PC-9 (cell line): ENCODE data around the gene RCC1. TPM values are rescaled to one million over a fixed set of nuclear protein-coding genes. Genes with fewer than 3 reads are reported as not detected.
A peak's percentile ranks its signal among the peaks of the same experiment; 100 is the strongest.
"Not testable (repeated sequence)": the region's sequence is repeated elsewhere in the genome, so short reads cannot be mapped to it uniquely, and the experiment has no call there.

Experiments used
- BruUV-seq: library from RNA; stranded (reverse); fragments of 400-500 nt; replicated peaks from 2 replicates; lab custom pipeline; 2021; lab: Mats Ljungman, UMichigan
- CTCF ChIA-PET: fragments of 300-600 bp; sonication (Branson Sonifier 250); formaldehyde crosslinking; loops from one replicate; lab custom pipeline; 2022; ENCODE audit warnings: antibody characterized with exemption; lab: Charles Lee
- POLR2A ChIA-PET: fragments of 300-600 bp; sonication (Branson Sonifier 250); formaldehyde crosslinking; loops from one replicate; lab custom pipeline; 2022; ENCODE audit warnings: antibody characterized with exemption; ENCODE audit not compliant: unreplicated experiment; lab: Charles Lee
- DNase-seq, 2 experiments: peaks; one replicate each; pipeline versions ENCODE4 v3.0.0 to v3.0.0-alpha.2; 2015 to 2022; ENCODE audit warnings: mixed read lengths in 1 of 2
- H2AFZ ChIP-seq: fragments of 200-600 bp; sonication (generic); 2 replicates; pipeline ENCODE4 v1.8.1; 2017; ENCODE audit warnings: antibody characterized with exemption
- H3F3A ChIP-seq: fragments of 200-600 bp; sonication (generic); 2 replicates; pipeline ENCODE4 v1.8.1; 2017; ENCODE audit warnings: antibody characterized with exemption, mild to moderate bottlenecking, low read depth; ENCODE audit not compliant: insufficient read depth
- H3K27ac ChIP-seq: fragments of 200-600 bp; sonication (generic); 2 replicates; pipeline ENCODE4 v1.6.1; 2016; ENCODE audit warnings: mixed run types
- H3K27me3 ChIP-seq: fragments of 200-600 bp; sonication (generic); 2 replicates; pipeline ENCODE4 v1.6.1; 2016; ENCODE audit warnings: low read depth, mixed run types; ENCODE audit not compliant: insufficient read depth
- H3K36me3 ChIP-seq: fragments of 200-600 bp; sonication (generic); 2 replicates; pipeline ENCODE4 v1.6.1; 2016; ENCODE audit warnings: low read depth, mixed run types
- H3K4me1 ChIP-seq: fragments of 200-600 bp; sonication (generic); replicated peaks from 2 replicates; pipeline ENCODE4 v1.6.1; 2016; ENCODE audit warnings: mixed run types; ENCODE audit not compliant: insufficient read depth
- H3K4me2 ChIP-seq: fragments of 200-600 bp; sonication (generic); 2 replicates; pipeline ENCODE4 v1.6.1; 2017; ENCODE audit warnings: mixed run types
- H3K4me3 ChIP-seq: fragments of 200-600 bp; sonication (generic); 2 replicates; pipeline ENCODE4 v1.6.1; 2016; ENCODE audit warnings: mixed run types
- H3K79me2 ChIP-seq: fragments of 200-600 bp; sonication (generic); 2 replicates; pipeline ENCODE4 v1.6.1; 2017; ENCODE audit warnings: low read depth, mixed run types
- H3K9me2 ChIP-seq: fragments of 200-600 bp; sonication (generic); 2 replicates; pipeline ENCODE4 v1.8.1; 2017; ENCODE audit warnings: mild to moderate bottlenecking; ENCODE audit not compliant: insufficient read depth
- H3K9me3 ChIP-seq: fragments of 200-600 bp; sonication (generic); 2 replicates; pipeline ENCODE4 v1.8.1; 2016; ENCODE audit warnings: low read depth; ENCODE audit not compliant: insufficient read depth
- H4K20me1 ChIP-seq: fragments of 200-600 bp; sonication (generic); 2 replicates; pipeline ENCODE4 v1.8.1; 2017; ENCODE audit not compliant: insufficient read depth
- CTCF ChIP-seq: fragments of 200-600 bp; sonication (generic); conservative IDR thresholded peaks from 2 replicates; pipeline ENCODE4 v1.6.1; 2017; ENCODE audit warnings: mixed run types, antibody characterized with exemption, mild to moderate bottlenecking, moderate library complexity
- EZH2 ChIP-seq: fragments of 200-600 bp; sonication (generic); IDR thresholded peaks from 2 replicates; pipeline ENCODE4 v1.8.0; 2017; ENCODE audit warnings: antibody characterized with exemption, low read depth
- intact Hi-C: fragments of 100-400 bp; cut with micrococcal nuclease; formaldehyde crosslinking; loops from one replicate; pipeline ENCODE4 v1.10.0; 2022; ENCODE audit not compliant: unreplicated experiment
- total RNA-seq: library from RNA; stranded (reverse); gene quantifications from 2 replicates; pipeline ENCODE4 v1.2.3, GENCODE V29; 2021

Gene RCC1
- total RNA-seq, 1 experiment from 2014 or later = 134 TPM

GRCh38 chr1:28521502-28522164, 15.8 kb downstream of the RCC1 start:
- no peaks in the 10 kb centered on the region for H3K9me3 ChIP-seq
- ChIA-PET CTCF (interaction anchor here (0.7 kb wide), 1 partner anchor 356 kb away, joined by 11 read pairs; no protein-coding TSS in a partner anchor), POLR2A (no interaction called here)
- H3K9me2 ChIP-seq = no peaks in the 10 kb centered on the region
- 0 out of 2 replicates have a peak overlapping the region, but pooled peaks have one; percentile 19 for H3K4me2 ChIP-seq
- H3K79me2 ChIP-seq = peaks cover 74% of the 10 kb centered on the region
- peak overlapping the region; percentile 41 for H3K27ac ChIP-seq
- intact Hi-C loops = no loop called here
- no peaks in the 10 kb centered on the region for H4K20me1 ChIP-seq
- no peak overlapping the region for H3K4me3 ChIP-seq
- H3K36me3 ChIP-seq = no peaks in the 10 kb centered on the region
- peaks cover 45% of the 10 kb centered on the region for H3K4me1 ChIP-seq
- no peaks in the 10 kb centered on the region for H3K27me3 ChIP-seq
- no peak for TF ChIP-seq CTCF
- TF ChIP-seq EZH2 = no peak
- DNase-seq = no peak
- no TSS peak for BruUV-seq
- H2AFZ ChIP-seq = no peak overlapping the region
- peaks cover 35% of the 10 kb centered on the region for H3F3A ChIP-seq

GRCh38 chr1:28522537-28522936, 16.7 kb downstream of the RCC1 start:
- BruUV-seq, H3K36me3 ChIP-seq, H3K9me3 ChIP-seq, POLR2A ChIA-PET, DNase-seq, intact Hi-C loops, H2AFZ ChIP-seq, H3K4me3 ChIP-seq, H3K9me2 ChIP-seq, H3K27me3 ChIP-seq, CTCF ChIA-PET, H3K4me2 ChIP-seq, H4K20me1 ChIP-seq: not testable (repeated sequence)
- H3K79me2 ChIP-seq = peaks cover 79% of the 10 kb centered on the region
- H3K27ac ChIP-seq = 0 out of 2 replicates have a peak overlapping the region, but pooled peaks have one; percentile 41
- peaks cover 30% of the 10 kb centered on the region for H3F3A ChIP-seq
- peaks cover 51% of the 10 kb centered on the region for H3K4me1 ChIP-seq

GRCh38 chr1:28525002-28525642, 19.3 kb downstream of the RCC1 start:
- POLR2A ChIA-PET = interaction anchor here (0.6 to 0.7 kb wide), 3 partner anchors 67 to 159 kb away, joined by 3 to 6 read pairs (median 4); no protein-coding TSS in a partner anchor
- Histone ChIP-seq H3K27ac (peak overlapping the region; percentile 98), H3K4me1 (peaks cover 47% of the 10 kb centered on the region), H3F3A (peaks cover 34% of the 10 kb centered on the region), H3K4me2 (peak overlapping the region; percentile 66), H3K79me2 (peaks cover 87% of the 10 kb centered on the region)
- H3K9me2 ChIP-seq, H2AFZ ChIP-seq, CTCF ChIA-PET, H3K36me3 ChIP-seq, H4K20me1 ChIP-seq, H3K9me3 ChIP-seq, DNase-seq, BruUV-seq, intact Hi-C loops, H3K27me3 ChIP-seq, H3K4me3 ChIP-seq: not testable (repeated sequence)

GRCh38 chr1:28526886-28527285, 21.0 kb downstream of the RCC1 start:
- no peaks in the 10 kb centered on the region for H3K27me3 ChIP-seq
- ChIA-PET POLR2A (no interaction called here), CTCF (no interaction called here)
- H2AFZ ChIP-seq = no peak overlapping the region
- H3K4me3 ChIP-seq = peak overlapping the region; percentile 19; the same call in 1 of the 2 replicates
- H3K9me2 ChIP-seq = no peaks in the 10 kb centered on the region
- no peaks in the 10 kb centered on the region for H3K9me3 ChIP-seq
- TF ChIP-seq CTCF = no peak
- TF ChIP-seq EZH2 = no peak
- DNase-seq = peak; percentile 92 to 97
- no peaks in the 10 kb centered on the region for H4K20me1 ChIP-seq
- H3K27ac ChIP-seq = peak overlapping the region; percentile 98
- H3K36me3 ChIP-seq = no peaks in the 10 kb centered on the region
- H3F3A ChIP-seq = peaks cover 31% of the 10 kb centered on the region
- H3K4me2 ChIP-seq = peak overlapping the region; percentile 71
- intact Hi-C loops = loop anchor here (1.0 to 2.0 kb wide), 3 partner anchors 8 to 54 kb away; partner anchors contain the start of gene TRNAU1AP
- peaks cover 73% of the 10 kb centered on the region for H3K79me2 ChIP-seq
- H3K4me1 ChIP-seq = peaks cover 42% of the 10 kb centered on the region
- no TSS peak for BruUV-seq
